Adrenal gland (tissue), 5 donors: ENCODE results near the gene FAM89A.

ENCODE experiments used
- POLR2A ChIP-seq, 2 donors: fragments of 450-650 bp; IDR thresholded peaks; one replicate each; pipeline ENCODE4 v1.6.1; 2017; ENCODE audit warnings: antibody characterized with exemption in 2 of 2, mild to moderate bottlenecking in 2 of 2, moderate library complexity in 1 of 2
- TF ChIP-seq, protein P1 (sequence below), 6 experiments: fragments of 450-650 bp in 4 of 6; fragments of 200-600 bp in 2 of 6; sonication (generic) in 1 of 6; IDR thresholded peaks; 1 replicate in 5 of 6; 2 replicates in 1 of 6; pipeline versions ENCODE4 v1.5.1 to v1.8.0; 2016 to 2021; ENCODE audit warnings: antibody characterized with exemption in 6 of 6, mild to moderate bottlenecking in 2 of 6, moderate library complexity in 1 of 6
- donor health status: DM: no; HTN: no; CAD: no.

DNA sequence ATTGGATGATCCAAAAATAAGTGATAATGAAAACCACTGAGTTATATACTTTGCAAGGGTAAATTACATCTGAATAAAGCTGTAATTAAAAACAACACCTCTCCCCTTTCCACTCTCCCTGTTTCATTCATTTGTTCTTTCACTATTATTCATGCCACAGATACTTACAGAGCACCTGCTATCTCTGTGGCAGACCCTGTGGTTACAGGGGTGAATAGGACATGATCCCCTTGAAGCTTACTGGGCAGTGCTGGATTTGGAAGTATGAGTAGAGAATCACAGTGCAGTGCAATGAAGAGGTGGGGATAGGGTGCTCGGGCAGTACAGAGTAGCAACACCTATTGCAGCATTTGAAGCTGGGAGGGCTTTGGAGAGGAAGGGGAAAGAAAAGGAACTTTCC lies 39.4 kb downstream of the FAM89A start:
- TF ChIP-seq POLR2A (IDR thresholded peaks at IDR 0.05) = no peak
- TF ChIP-seq, protein P1, sequence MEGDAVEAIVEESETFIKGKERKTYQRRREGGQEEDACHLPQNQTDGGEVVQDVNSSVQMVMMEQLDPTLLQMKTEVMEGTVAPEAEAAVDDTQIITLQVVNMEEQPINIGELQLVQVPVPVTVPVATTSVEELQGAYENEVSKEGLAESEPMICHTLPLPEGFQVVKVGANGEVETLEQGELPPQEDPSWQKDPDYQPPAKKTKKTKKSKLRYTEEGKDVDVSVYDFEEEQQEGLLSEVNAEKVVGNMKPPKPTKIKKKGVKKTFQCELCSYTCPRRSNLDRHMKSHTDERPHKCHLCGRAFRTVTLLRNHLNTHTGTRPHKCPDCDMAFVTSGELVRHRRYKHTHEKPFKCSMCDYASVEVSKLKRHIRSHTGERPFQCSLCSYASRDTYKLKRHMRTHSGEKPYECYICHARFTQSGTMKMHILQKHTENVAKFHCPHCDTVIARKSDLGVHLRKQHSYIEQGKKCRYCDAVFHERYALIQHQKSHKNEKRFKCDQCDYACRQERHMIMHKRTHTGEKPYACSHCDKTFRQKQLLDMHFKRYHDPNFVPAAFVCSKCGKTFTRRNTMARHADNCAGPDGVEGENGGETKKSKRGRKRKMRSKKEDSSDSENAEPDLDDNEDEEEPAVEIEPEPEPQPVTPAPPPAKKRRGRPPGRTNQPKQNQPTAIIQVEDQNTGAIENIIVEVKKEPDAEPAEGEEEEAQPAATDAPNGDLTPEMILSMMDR (IDR thresholded peaks at IDR 0.05) = no peak
